Spleen (tissue), 11 donors: ENCODE results near the gene BARHL1. TPM values are rescaled to one million over a fixed set of nuclear protein-coding genes. Genes with fewer than 3 reads are reported as not detected.

ENCODE experiments used
- DNase-seq: peaks from one replicate; pipeline ENCODE4 v3.0.0-alpha.2; 2020
- H3K27ac ChIP-seq, 8 donors: fragments of 200-600 bp; sonication (generic) in 7 of 8; 1 replicate in 4 of 8; 2 replicates in 4 of 8; pipeline versions ENCODE4 v1.5.0 to v1.8.0; 2016 to 2021; ENCODE audit warnings: inconsistent platforms in 4 of 8, mild to moderate bottlenecking in 4 of 8, moderate library complexity in 1 of 8
- H3K27me3 ChIP-seq, 7 donors: fragments of 200-600 bp; sonication (generic) in 6 of 7; replicated peaks in 1 of 7; 1 replicate in 4 of 7; 2 replicates in 3 of 7; pipeline versions ENCODE4 v1.5.0 to v1.8.0; 2016 to 2021; ENCODE audit warnings: inconsistent platforms in 3 of 7, mild to moderate bottlenecking in 1 of 7
- H3K36me3 ChIP-seq, 6 donors: fragments of 200-600 bp; sonication (generic) in 5 of 6; 1 replicate in 4 of 6; 2 replicates in 2 of 6; pipeline versions ENCODE4 v1.5.0 to v1.8.0; 2016 to 2021; ENCODE audit warnings: inconsistent platforms in 2 of 6
- H3K4me1 ChIP-seq, 6 donors: fragments of 200-600 bp; sonication (generic) in 5 of 6; 1 replicate in 3 of 6; 2 replicates in 3 of 6; pipeline versions ENCODE4 v1.5.0 to v1.8.0; 2016 to 2021; ENCODE audit warnings: inconsistent platforms in 3 of 6
- H3K4me3 ChIP-seq, 8 donors: fragments of 200-600 bp; sonication (generic) in 7 of 8; 1 replicate in 4 of 8; 2 replicates in 4 of 8; pipeline versions ENCODE4 v1.5.0 to v1.8.0; 2016 to 2021; ENCODE audit warnings: inconsistent platforms in 4 of 8, mild to moderate bottlenecking in 4 of 8, moderate library complexity in 2 of 8
- H3K9me3 ChIP-seq, 8 donors: fragments of 200-600 bp; sonication (generic) in 7 of 8; 1 replicate in 4 of 8; 2 replicates in 4 of 8; pipeline versions ENCODE4 v1.5.0 to v1.8.0; 2016 to 2021; ENCODE audit warnings: inconsistent platforms in 4 of 8
- CTCF ChIP-seq, 11 experiments: fragments of 200-600 bp in 7 of 11; fragments of 450-650 bp in 4 of 11; sonication (generic) in 4 of 11; IDR thresholded peaks in 8 of 11; conservative IDR thresholded peaks in 3 of 11; 1 replicate in 7 of 11; 2 replicates in 4 of 11; pipeline versions ENCODE4 v1.4.0 to v1.8.0; 2016 to 2021; ENCODE audit warnings: antibody characterized with exemption in 11 of 11, inconsistent platforms in 4 of 11, mild to moderate bottlenecking in 1 of 11
- POLR2A ChIP-seq, 3 donors: fragments of 450-650 bp; IDR thresholded peaks; one replicate each; pipeline ENCODE4 v1.5.1; 2017; ENCODE audit warnings: antibody characterized with exemption in 3 of 3, mild to moderate bottlenecking in 1 of 3
- POLR2AphosphoS5 ChIP-seq, 3 donors: sonication (generic); formaldehyde crosslinking; IDR thresholded peaks; one replicate each; pipeline ENCODE4 v1.5.1; 2017; ENCODE audit warnings: antibody characterized with exemption in 3 of 3
- WGBS, 5 donors: extraction: QIAGEN DNeasy Blood & Tissue Kit in 3 of 5; methylation state at CpG; one replicate each; pipeline versions ENCODE4 v1.1.5 to v1.1.7; 2013 to 2018; 5-methylcytosine and 5-hydroxymethylcytosine counted together
- intact Hi-C: fragments of 100-400 bp; cut with DNase I; formaldehyde crosslinking; loops from one replicate; pipeline ENCODE4 v1.15.0; 2023; ENCODE audit warnings: low total_unique reads
- polyA plus RNA-seq, 3 donors: library from polyadenylated mRNA; stranded (reverse); fragments of 200-250 nt; gene quantifications; one replicate each; pipeline ENCODE4 v1.2.1, GENCODE V29; 2013
- total RNA-seq, 7 donors: library from RNA; depleted of rRNA in 3 of 7; stranded (reverse); fragments of >200 nt in 3 of 7; fragmentation: NEBNext Ultra II Directional in 4 of 7; extraction: Animal tissue kit (Norgen Biotek cat#: 25700) in 4 of 7; gene quantifications; one replicate each; pipeline versions ENCODE4 v1.1.0 to v1.2.1, GENCODE V29; 2016 to 2021
- donor health status: healthy with polysubstance abuse.
- donor health status: DM: no; HTN: no; CAD: no; lungs with moderate emphysema.
- donor health status: DM: no; HTN: no; CAD: no.
- donor health status: Bipolar disorder and iron deficiency.
- donor health status: healthy.
- donor health status: DM: no; HTN: no; CAD: no.
- donor health status: DM: yes; HTN: yes; CAD: no.

Gene BARHL1
- total and polyA plus RNA-seq, 10 donors, result not detected

- Histone ChIP-seq H3K9me3 (no peaks in the 10 kb centered on the region), H3K4me3 (no peak overlapping the region), H3K4me1 (peaks cover 5 to 29% (median 11%) of the 10 kb centered on the region in 6 donors), H3K27ac (no peak overlapping the region), H3K36me3 (no peaks in the 10 kb centered on the region), H3K27me3 (peaks cover 13 to 98% (median 59%) of the 10 kb centered on the region in 7 donors)
- 31 to 46% (median 34%) methylated on average over 5 to 7 of the region's 7 CpGs for WGBS, 5 donors
- DNase-seq, result peak; percentile 35
- TF ChIP-seq POLR2A (IDR thresholded peaks at IDR 0.05) (no peak), POLR2AphosphoS5 (IDR thresholded peaks at IDR 0.05) (no peak), CTCF (IDR thresholded peaks at IDR 0.05 in 8 of 11, conservative IDR thresholded peaks at IDR 0.05 in 3 of 11) (no peak)
- intact Hi-C loops, result no loop called here
Measured at GRCh38 chr9:132578367-132578932, 4.0 kb upstream of the BARHL1 start.

GRCh38 chr9:132579427-132579798 lies 3.0 kb upstream of the BARHL1 start:
- no peak overlapping the region for H3K4me3 ChIP-seq
- no peak for DNase-seq
- TF ChIP-seq CTCF (IDR thresholded peaks at IDR 0.05 in 8 of 11, conservative IDR thresholded peaks at IDR 0.05 in 3 of 11) (no peak), POLR2A (IDR thresholded peaks at IDR 0.05) (no peak), POLR2AphosphoS5 (IDR thresholded peaks at IDR 0.05) (no peak)
- 5 to 13% (median 9%) methylated on average over 15 of the region's 15 CpGs for WGBS, 5 donors
- peaks cover 5 to 29% (median 11%) of the 10 kb centered on the region in 6 donors for H3K4me1 ChIP-seq
- H3K36me3 ChIP-seq, result no peaks in the 10 kb centered on the region
- no peaks in the 10 kb centered on the region for H3K9me3 ChIP-seq
- peaks cover 18 to 100% (median 68%) of the 10 kb centered on the region in 7 donors for H3K27me3 ChIP-seq
- H3K27ac ChIP-seq, result no peak overlapping the region
- intact Hi-C loops, result no loop called here

- no peak overlapping the region for H3K4me3 ChIP-seq
- H3K27ac ChIP-seq, result no peak overlapping the region
- DNase-seq, result peak; percentile 62
- WGBS, 5 donors, result 12 to 29% (median 17%) methylated on average over 25 to 37 of the region's 37 CpGs
- intact Hi-C loops, result no loop called here
- TF ChIP-seq POLR2A (IDR thresholded peaks at IDR 0.05) (no peak), POLR2AphosphoS5 (IDR thresholded peaks at IDR 0.05) (no peak), CTCF (IDR thresholded peaks at IDR 0.05 in 8 of 11, conservative IDR thresholded peaks at IDR 0.05 in 3 of 11) (no peak)
- no peaks in the 10 kb centered on the region for H3K9me3 ChIP-seq
- H3K4me1 ChIP-seq, result peaks cover 5 to 48% (median 28%) of the 10 kb centered on the region in 6 donors
- peaks cover 27 to 100% (median 100%) of the 10 kb centered on the region in 7 donors for H3K27me3 ChIP-seq
- H3K36me3 ChIP-seq, result no peaks in the 10 kb centered on the region
Measured at GRCh38 chr9:132582786-132583583, 579 bp downstream of the BARHL1 start.
